ENCODE measurements around the gene FYCO1.

- TF ChIP-seq POLR2AphosphoS5 (IDR thresholded peaks at IDR 0.05) (no peak), POLR2A (IDR thresholded peaks at IDR 0.05) (no peak)
Observed at GRCh38 chr3:46030626-46031025, 35.0 kb upstream of the FYCO1 start.
